Measurements from ENCODE around the gene PTPN1.
"Not testable (repeated sequence)": the region's sequence is repeated elsewhere in the genome, so short reads cannot be mapped to it uniquely, and the experiment has no call there.

PTPN1 gene

GRCh38 chr20:50509923-50510705, at the start of gene PTPN1:
Gene PTPN1, plus strand, starts transcription at chr20:50510383. Its CDS starts 145 bp downstream, at chr20:50510528.
- peak; percentile 63 for FAIRE-seq

- no peak for FAIRE-seq
Observed at GRCh38 chr20:50460608-50461267, 49.4 kb upstream of the PTPN1 start.

- no peak for FAIRE-seq
Observed at GRCh38 chr20:50462093-50462690, 48.0 kb upstream of the PTPN1 start.

DNA sequence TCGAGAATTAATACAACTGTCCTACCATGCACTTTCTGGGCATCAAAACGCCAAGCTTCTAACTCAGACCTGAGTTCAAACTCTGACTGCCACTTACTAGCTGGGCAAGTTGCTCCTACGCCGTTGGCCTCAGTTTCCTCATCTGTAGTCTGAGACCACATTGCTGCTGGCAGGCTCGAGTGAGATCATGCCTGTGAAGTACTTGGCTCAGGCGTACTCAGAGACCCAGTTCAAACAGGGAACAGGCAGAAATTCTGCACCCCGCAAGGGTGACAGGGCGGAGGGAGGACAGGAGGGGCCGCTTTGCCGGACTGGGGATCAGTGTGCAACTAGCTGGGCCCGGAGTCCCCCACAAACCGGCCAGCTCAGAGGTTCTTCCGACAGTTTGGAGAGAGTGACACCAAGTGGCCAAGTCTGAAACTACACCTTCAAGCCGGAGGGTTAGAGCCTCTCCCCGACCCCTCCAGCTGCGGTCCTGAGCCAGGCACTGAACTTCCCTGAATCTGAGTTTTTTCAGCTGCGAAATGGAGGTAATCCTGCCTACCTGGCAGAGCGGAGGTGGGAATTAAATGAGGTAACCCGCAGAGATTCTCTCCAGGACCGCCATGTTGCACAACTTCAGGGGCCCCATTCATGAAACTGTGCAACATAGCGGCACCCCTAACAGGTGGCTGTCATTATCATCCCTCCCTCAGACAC, 46.0 kb upstream of the PTPN1 start:
- no peak for FAIRE-seq

DNA sequence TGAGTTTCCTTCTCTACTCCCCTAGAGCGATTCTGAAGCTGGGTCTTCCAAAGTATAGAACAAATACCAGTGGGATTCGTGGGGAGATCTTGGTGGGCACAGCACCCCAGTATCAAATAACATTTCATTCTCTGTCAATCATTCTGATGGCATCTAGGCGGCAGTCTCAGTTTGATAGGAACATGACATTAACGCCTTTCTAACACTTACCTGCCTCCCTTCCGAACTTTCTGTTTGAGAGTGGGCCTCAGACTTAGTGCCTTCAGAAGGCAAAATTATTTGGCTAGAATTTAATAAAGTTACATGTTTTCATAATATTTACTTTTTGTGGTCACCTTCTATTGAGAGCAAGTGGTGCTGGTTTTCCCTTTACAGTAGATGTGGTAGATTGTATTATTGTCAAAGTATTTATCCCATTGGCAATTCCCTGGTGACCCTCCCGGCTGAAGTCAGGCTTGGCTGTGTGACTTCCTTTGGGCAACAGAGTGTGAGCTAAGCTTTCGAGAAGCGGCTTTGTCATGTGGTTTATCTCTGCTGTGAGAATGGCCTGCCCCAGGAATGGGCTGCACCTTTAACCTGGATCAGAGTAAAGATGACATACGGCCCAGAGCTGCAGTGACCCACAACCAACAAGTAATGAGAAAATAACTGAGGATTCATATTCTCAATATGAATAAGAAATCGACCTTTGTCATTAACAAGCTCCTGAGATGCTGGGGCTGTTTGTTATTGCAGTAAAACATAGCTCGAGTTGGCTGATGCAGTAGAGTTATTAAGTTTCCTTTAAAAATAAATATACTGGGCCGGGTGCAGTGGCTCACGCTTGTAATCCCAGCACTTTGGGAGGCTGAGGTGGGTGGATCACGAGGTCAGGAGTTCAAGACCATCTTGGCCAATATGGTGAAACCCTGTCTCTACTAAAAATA, 45.2 kb upstream of the PTPN1 start:
- FAIRE-seq = no peak

DNA sequence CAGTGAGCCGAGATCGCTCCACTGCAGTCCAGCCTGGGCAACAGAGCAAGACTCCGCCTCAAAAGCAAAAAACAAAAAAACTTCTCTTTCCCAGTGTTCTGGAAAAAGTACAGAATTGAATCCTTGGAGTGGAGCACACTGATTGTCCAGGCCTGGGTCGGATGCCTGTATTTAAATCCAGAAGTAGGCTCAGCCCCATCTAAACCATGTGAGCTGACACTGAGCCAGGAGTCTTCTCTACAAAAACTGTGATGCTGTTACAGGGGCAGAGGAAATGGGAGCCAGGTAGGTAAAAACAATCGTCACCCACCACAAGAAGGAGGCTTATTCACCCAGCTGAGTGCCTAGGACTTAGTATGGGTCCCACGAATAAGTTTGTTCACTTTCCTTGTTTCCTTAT, 43.0 kb upstream of the PTPN1 start:
- FAIRE-seq = no peak

DNA sequence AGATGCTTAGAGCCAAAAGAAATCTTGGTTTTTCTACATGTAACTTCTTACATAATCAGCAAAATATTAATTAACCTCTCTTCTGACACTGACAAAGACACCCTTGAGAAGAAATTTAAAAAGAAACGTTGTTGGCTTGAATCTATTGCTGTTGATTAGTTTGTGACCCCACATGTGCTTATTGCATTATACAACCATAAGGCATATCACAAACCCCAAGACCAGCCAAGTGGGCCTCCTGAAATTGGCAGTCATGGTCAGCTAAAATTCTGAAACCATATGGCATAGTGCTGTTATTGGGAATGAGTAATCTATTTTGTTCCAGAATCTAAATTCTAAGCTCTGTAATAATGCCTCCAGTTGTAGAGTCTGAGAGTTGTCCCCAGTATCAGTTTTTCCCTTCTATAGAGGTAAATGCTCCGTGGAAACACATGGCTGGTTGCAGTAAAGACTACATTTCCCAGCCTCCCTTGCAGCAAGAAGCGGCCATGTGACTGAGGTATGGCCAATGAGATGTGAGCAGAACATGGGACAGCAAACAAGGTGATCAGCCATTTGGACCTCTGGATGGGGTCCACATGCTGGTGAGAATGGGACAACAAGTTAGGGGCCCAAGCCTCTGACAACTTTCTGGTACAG, 42.3 kb upstream of the PTPN1 start:
- no peak for FAIRE-seq

- no peak for FAIRE-seq
Observed at GRCh38 chr20:50468378-50468798, 41.8 kb upstream of the PTPN1 start.

- no peak for FAIRE-seq
Observed at GRCh38 chr20:50469176-50469723, 40.9 kb upstream of the PTPN1 start.

DNA sequence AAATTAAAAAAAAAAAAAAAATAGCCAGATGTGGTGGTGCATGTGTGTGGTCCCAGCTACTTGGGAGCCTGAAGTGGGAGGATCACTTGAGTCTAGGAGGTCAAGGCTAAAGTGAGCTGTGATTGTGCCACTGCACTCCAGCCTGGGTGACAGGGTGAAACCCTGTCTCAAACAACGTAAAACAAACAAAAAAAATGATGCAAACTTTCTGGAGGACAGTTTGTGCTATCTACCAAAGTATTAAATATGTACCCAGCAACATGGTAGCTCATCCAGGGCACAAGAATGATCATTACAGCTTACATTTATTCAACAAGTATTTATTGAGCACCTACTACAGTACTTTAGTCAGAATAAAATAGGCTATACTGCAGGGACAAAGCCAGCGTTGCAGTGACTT, 40.4 kb upstream of the PTPN1 start:
- no peak for FAIRE-seq

GRCh38 chr20:50470264-50470858, 39.8 kb upstream of the PTPN1 start:
- no peak for FAIRE-seq

GRCh38 chr20:50471231-50471630, 39.0 kb upstream of the PTPN1 start:
- no peak for FAIRE-seq

GRCh38 chr20:50472693-50473664, 37.2 kb upstream of the PTPN1 start:
- no peak for FAIRE-seq

- FAIRE-seq = not testable (repeated sequence)
Observed at GRCh38 chr20:50474356-50474755, 35.8 kb upstream of the PTPN1 start.

- no peak for FAIRE-seq
Observed at GRCh38 chr20:50475681-50476292, 34.4 kb upstream of the PTPN1 start.

GRCh38 chr20:50477239-50477872, 32.8 kb upstream of the PTPN1 start:
- no peak for FAIRE-seq

GRCh38 chr20:50478162-50478990, 31.8 kb upstream of the PTPN1 start:
- FAIRE-seq = no peak

DNA sequence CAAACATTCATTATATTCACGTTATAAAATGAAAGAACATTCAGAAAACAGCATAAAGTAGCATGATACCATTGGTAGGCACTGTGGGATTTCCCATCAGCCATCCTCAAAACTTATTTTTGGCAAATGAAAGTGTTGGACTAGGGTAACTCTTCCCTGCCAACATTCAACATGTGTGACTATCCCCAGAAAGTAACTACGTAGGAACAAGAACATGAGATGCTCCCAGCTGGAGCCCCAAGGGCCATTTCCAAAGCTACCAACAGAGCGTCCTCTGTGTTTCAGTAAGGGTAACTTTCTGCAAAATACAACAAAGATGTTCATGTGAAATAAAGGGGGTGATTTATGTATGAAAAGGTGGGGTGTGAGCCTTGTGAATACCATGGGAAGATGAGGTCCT, 28.4 kb upstream of the PTPN1 start:
- no peak for FAIRE-seq

Data from endometrium (tissue), 2 donors.